HepG2 (cell line): ENCODE data around the gene MED4. TPM values are rescaled to one million over a fixed set of nuclear protein-coding genes. Genes with fewer than 3 reads are reported as not detected.

ENCODE experiments used
- CEBPB ChIP-seq: IDR thresholded peaks from 2 replicates; pipeline ENCODE4 v1.6.1; 2011; ENCODE audit warnings: low read depth, low read length, improper control_type of control experiment, borderline replicate concordance
- CHD2 ChIP-seq: IDR thresholded peaks from 2 replicates; pipeline ENCODE4 v1.6.1; 2011; ENCODE audit warnings: low read depth, low read length, improper control_type of control experiment
- DPF2 ChIP-seq: sonication (generic); formaldehyde crosslinking; IDR thresholded peaks from 2 replicates; pipeline ENCODE4 v1.4.0; 2020; ENCODE audit warnings: mild to moderate bottlenecking, low read depth, missing genetic modification reagents, borderline replicate concordance
- JUND ChIP-seq: sonication (generic); formaldehyde crosslinking; IDR thresholded peaks from 2 replicates; pipeline ENCODE4 v1.8.0; 2022; ENCODE audit warnings: mild to moderate bottlenecking, missing genetic modification reagents
- ZNF251 ChIP-seq: sonication (generic); formaldehyde crosslinking; IDR thresholded peaks from 2 replicates; pipeline ENCODE4 v1.9.0; 2021; ENCODE audit warnings: mild to moderate bottlenecking, missing genetic modification reagents
- ZNF7 ChIP-seq: IDR thresholded peaks from 2 replicates; pipeline ENCODE4 v1.6.1; 2016; ENCODE audit warnings: missing biosample characterization, missing genetic modification reagents
- polyA plus RNA-seq, 8 experiments: library from polyadenylated mRNA; depleted of rRNA in 3 of 8; stranded (reverse) in 7 of 8; unstranded in 1 of 8; fragments of >200 nt; fragmentation: Illumina TruSeq in 4 of 8; extraction: Trizol in 4 of 8; gene quantifications; 2 replicates each; pipeline versions ENCODE4 v1.2.1 to v1.2.3, GENCODE V29; 2011 to 2016; ENCODE audit warnings: low read depth in 4 of 8, missing spikeins in 1 of 8, mixed read lengths in 1 of 8; ENCODE audit not compliant: insufficient read depth in 1 of 8
- total RNA-seq, 5 experiments: library from RNA; depleted of rRNA; stranded (reverse); fragments of >200 nt; fragmentation: Illumina TruSeq; extraction: Trizol; gene quantifications; 2 replicates each; pipeline ENCODE4 v1.2.3, GENCODE V29; 2016; ENCODE audit warnings: low read depth in 1 of 5
- TF ChIP-seq, protein P1 (sequence below): sonication (generic); formaldehyde crosslinking; IDR thresholded peaks from 2 replicates; pipeline ENCODE4 v1.5.1; 2020; ENCODE audit warnings: mild to moderate bottlenecking, missing genetic modification reagents
- TF ChIP-seq, protein P2 (sequence below): sonication (generic); formaldehyde crosslinking; IDR thresholded peaks from 2 replicates; pipeline ENCODE4 v1.5.1; 2020; ENCODE audit warnings: missing genetic modification reagents, mild to moderate bottlenecking, borderline replicate concordance
- TF ChIP-seq, protein P3 (sequence below): sonication (generic); formaldehyde crosslinking; IDR thresholded peaks from 2 replicates; pipeline ENCODE4 v1.4.0; 2020; ENCODE audit warnings: missing genetic modification reagents, mild to moderate bottlenecking, borderline replicate concordance
- TF ChIP-seq, protein P4 (sequence below): sonication (generic); formaldehyde crosslinking; IDR thresholded peaks from 2 replicates; pipeline ENCODE4 v1.4.0; 2020; ENCODE audit warnings: missing genetic modification reagents, borderline replicate concordance

The MED4 gene
- total and polyA plus RNA-seq, 2 of the 13 experiments (the other 11 are each of a cell fraction or from before 2014, with no cell fraction given): 49.4 to 57.8 TPM

DNA sequence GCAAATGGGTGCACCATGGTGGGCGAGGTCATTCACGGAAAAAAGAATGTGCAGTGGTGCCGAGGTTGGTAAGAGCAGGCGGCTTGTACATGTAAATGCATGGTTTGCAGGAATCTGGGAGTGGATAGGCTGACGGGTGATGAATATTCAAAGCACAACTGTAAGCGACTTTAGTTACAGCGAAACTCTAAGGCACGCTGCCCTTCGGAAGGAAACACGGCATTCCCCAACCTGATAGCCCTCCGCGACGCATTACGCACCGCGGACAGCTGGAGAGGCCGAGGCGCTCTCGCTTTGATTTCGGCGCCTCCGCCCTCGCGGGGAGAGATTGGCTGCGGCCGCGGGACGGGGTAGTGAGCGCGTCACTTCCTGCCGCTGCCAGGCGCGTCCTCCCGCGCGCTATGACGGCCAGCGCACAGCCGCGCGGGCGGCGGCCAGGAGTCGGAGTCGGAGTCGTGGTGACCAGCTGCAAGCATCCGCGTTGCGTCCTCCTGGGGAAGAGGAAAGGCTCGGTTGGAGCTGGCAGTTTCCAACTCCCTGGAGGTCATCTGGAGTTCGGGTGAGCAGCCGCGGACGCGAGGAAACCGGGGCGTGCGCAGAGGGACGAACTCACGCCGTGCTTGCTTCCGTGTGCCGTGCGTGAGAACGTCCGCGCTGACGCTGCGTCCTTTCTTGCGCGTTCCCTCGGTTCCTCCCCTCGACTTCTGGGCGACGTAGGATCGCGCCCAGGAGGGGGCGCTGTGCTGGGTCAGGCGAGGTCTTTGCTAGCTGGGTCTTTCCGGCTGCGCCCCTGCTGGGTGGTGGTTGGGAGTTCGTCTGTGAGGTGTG is 57.3 kb downstream of the MED4 start, which contains the start of gene NUDT15 (continued):
- TF ChIP-seq ZNF251 (CRISPR knock-in tag) (no peak), CEBPB (no peak), DPF2 (peak; percentile 68; the same call in 1 of the 2 replicates), CHD2 (0 out of 2 replicates have a peak, but pooled peaks have one; percentile 41), ZNF7 (CRISPR knock-in tag) (0 out of 2 replicates have a peak, but pooled peaks have one; percentile 23), JUND (CRISPR knock-in tag) (no peak; the same call in 1 of the 2 replicates)
- TF ChIP-seq, protein P1, sequence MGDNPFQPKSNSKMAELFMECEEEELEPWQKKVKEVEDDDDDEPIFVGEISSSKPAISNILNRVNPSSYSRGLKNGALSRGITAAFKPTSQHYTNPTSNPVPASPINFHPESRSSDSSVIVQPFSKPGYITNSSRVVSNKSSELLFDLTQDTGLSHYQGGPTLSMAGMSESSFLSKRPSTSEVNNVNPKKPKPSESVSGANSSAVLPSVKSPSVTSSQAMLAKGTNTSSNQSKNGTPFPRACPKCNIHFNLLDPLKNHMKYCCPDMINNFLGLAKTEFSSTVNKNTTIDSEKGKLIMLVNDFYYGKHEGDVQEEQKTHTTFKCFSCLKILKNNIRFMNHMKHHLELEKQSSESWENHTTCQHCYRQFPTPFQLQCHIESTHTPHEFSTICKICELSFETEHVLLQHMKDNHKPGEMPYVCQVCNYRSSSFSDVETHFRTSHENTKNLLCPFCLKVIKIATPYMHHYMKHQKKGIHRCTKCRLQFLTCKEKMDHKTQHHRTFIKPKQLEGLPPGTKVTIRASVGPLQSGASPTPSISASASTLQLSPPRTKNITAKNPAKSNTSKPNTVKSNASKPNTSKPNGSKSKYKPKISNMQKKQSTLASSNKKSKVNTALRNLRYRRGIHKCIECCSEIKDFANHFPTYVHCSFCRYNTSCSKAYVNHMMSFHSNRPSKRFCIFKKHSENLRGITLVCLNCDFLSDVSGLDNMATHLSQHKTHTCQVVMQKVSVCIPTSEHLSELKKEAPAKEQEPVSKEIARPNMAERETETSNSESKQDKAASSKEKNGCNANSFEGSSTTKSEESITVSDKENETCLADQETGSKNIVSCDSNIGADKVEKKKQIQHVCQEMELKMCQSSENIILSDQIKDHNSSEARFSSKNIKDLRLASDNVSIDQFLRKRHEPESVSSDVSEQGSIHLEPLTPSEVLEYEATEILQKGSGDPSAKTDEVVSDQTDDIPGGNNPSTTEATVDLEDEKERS (CRISPR knock-in tag): no peak
- TF ChIP-seq, protein P2, sequence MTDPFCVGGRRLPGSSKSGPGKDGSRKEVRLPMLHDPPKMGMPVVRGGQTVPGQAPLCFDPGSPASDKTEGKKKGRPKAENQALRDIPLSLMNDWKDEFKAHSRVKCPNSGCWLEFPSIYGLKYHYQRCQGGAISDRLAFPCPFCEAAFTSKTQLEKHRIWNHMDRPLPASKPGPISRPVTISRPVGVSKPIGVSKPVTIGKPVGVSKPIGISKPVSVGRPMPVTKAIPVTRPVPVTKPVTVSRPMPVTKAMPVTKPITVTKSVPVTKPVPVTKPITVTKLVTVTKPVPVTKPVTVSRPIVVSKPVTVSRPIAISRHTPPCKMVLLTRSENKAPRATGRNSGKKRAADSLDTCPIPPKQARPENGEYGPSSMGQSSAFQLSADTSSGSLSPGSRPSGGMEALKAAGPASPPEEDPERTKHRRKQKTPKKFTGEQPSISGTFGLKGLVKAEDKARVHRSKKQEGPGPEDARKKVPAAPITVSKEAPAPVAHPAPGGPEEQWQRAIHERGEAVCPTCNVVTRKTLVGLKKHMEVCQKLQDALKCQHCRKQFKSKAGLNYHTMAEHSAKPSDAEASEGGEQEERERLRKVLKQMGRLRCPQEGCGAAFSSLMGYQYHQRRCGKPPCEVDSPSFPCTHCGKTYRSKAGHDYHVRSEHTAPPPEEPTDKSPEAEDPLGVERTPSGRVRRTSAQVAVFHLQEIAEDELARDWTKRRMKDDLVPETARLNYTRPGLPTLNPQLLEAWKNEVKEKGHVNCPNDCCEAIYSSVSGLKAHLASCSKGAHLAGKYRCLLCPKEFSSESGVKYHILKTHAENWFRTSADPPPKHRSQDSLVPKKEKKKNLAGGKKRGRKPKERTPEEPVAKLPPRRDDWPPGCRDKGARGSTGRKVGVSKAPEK (CRISPR knock-in tag): no peak
- TF ChIP-seq, protein P3, sequence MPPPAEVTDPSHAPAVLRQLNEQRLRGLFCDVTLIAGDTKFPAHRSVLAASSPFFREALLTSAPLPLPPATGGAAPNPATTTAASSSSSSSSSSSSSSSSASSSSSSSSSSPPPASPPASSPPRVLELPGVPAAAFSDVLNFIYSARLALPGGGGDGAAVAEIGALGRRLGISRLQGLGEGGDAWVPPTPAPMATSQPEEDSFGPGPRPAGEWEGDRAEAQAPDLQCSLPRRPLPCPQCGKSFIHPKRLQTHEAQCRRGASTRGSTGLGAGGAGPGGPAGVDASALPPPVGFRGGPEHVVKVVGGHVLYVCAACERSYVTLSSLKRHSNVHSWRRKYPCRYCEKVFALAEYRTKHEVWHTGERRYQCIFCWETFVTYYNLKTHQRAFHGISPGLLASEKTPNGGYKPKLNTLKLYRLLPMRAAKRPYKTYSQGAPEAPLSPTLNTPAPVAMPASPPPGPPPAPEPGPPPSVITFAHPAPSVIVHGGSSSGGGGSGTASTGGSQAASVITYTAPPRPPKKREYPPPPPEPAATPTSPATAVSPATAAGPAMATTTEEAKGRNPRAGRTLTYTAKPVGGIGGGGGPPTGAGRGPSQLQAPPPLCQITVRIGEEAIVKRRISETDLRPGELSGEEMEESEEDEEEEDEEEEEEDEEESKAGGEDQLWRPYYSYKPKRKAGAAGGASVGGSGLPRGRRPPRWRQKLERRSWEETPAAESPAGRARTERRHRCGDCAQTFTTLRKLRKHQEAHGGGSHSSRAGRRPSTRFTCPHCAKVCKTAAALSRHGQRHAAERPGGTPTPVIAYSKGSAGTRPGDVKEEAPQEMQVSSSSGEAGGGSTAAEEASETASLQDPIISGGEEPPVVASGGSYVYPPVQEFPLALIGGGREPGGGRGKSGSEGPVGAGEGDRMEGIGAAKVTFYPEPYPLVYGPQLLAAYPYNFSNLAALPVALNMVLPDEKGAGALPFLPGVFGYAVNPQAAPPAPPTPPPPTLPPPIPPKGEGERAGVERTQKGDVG (CRISPR knock-in tag): no peak
- TF ChIP-seq, protein P4, sequence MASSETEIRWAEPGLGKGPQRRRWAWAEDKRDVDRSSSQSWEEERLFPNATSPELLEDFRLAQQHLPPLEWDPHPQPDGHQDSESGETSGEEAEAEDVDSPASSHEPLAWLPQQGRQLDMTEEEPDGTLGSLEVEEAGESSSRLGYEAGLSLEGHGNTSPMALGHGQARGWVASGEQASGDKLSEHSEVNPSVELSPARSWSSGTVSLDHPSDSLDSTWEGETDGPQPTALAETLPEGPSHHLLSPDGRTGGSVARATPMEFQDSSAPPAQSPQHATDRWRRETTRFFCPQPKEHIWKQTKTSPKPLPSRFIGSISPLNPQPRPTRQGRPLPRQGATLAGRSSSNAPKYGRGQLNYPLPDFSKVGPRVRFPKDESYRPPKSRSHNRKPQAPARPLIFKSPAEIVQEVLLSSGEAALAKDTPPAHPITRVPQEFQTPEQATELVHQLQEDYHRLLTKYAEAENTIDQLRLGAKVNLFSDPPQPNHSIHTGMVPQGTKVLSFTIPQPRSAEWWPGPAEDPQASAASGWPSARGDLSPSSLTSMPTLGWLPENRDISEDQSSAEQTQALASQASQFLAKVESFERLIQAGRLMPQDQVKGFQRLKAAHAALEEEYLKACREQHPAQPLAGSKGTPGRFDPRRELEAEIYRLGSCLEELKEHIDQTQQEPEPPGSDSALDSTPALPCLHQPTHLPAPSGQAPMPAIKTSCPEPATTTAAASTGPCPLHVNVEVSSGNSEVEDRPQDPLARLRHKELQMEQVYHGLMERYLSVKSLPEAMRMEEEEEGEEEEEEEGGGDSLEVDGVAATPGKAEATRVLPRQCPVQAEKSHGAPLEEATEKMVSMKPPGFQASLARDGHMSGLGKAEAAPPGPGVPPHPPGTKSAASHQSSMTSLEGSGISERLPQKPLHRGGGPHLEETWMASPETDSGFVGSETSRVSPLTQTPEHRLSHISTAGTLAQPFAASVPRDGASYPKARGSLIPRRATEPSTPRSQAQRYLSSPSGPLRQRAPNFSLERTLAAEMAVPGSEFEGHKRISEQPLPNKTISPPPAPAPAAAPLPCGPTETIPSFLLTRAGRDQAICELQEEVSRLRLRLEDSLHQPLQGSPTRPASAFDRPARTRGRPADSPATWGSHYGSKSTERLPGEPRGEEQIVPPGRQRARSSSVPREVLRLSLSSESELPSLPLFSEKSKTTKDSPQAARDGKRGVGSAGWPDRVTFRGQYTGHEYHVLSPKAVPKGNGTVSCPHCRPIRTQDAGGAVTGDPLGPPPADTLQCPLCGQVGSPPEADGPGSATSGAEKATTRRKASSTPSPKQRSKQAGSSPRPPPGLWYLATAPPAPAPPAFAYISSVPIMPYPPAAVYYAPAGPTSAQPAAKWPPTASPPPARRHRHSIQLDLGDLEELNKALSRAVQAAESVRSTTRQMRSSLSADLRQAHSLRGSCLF (CRISPR knock-in tag): no peak
